ENCODE data around the gene ATP6V0C.

DNA sequence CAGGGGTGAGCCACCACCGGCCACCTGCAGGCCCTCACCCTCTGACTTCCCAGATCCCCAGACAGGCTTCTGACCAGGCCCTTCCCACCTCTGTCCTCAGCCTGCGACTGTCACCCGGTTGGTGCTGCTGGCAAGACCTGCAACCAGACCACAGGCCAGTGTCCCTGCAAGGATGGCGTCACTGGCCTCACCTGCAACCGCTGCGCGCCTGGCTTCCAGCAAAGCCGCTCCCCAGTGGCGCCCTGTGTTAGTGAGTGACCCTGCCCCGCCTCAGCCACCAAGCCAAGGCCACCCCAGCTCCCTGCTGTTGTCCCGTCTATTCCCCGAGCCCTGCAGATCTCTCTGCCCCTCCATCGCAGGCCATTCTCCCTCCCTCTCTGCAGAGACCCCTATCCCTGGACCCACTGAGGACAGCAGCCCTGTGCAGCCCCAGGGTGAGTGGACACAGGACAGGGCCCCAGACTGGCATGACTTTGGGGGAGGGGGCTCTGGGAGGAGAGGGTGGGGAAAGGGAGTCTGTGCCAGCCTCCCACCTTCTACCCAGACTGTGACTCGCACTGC, 40.8 kb upstream of the ATP6V0C start:
- TF ChIP-seq CTCF (IDR thresholded peaks at IDR 0.05) (no peak), EZH2 (IDR thresholded peaks at IDR 0.05; ENCODE audit: borderline replicate concordance, insufficient read depth, low read depth, low read length, poor library complexity, severe bottlenecking) (no peak)
